ENCODE results near the gene SEMA3B.
"Not testable (repeated sequence)": the region's sequence is repeated elsewhere in the genome, so short reads cannot be mapped to it uniquely, and the experiment has no call there.

SEMA3B gene

DNA sequence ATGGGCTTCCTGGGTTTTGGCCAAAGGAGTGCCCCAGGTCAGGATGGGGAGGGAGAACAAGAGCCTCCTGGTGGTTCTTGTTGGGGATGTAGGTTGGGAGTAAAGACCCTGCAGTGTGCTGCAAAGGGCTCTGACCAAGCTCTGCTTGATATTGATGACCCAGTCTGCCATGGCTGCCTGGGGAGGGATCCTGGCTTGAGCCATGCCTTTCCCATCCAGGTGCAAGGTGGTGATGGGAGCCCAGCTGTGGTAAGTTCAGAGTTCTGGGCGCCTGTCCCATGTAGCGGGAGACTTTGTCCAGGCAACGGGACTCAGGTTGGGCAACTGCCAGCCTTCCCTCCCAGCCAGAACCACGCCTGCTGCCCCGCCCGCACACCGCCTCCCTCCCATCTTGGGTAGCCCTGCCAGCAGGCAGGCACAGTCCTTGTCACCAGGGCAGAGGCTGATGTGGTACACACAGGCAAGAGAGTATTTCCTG, 30.4 kb upstream of the SEMA3B start:
- DNase-seq = no peak

GRCh38 chr3:50239649-50240048, 29.3 kb upstream of the SEMA3B start:
- DNase-seq = no peak

DNA sequence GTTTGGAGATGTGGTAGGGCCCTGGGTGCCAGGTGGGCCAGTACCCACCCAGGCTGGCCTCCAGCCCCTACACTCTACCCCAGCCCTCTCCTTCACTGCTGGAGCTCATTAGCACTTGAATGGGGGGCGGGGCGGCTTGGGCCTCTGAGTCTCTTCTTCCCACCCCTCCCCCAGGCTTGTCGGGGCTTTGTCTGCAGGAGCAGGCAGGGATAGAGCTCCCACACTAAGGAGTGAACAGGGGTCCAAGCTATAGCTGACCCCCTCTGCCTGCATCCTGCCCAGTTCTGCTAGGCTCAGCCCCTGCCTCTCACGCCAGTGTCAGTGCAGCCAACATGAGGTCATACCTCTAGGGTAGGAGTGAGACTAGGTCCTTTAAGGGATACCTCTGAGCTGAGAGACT, 27.8 kb upstream of the SEMA3B start:
- DNase-seq = no peak

- DNase-seq = no peak
Measured at GRCh38 chr3:50241713-50242380, 27.1 kb upstream of the SEMA3B start.

- DNase-seq = no peak
Measured at GRCh38 chr3:50242381-50242770, 26.6 kb upstream of the SEMA3B start.

- no peak for DNase-seq
Measured at GRCh38 chr3:50242851-50243542, 25.9 kb upstream of the SEMA3B start.

DNA sequence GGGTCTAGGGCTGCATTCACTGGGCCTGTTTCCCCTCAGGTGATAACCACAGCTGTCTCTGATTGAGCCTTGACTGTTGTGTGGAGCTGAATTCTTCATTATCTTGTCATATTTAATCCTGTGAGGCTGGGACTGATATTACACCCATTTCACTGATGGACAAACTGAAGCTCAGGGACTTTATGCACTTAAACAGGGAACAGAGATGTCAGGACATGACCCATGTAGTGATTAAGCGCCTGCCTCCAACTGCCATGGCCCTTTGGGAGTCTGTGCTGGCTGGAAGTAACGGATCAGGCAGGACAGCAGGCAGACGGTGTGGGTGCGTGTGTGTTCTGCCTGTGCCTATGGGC, 25.4 kb upstream of the SEMA3B start:
- DNase-seq = no peak

DNA sequence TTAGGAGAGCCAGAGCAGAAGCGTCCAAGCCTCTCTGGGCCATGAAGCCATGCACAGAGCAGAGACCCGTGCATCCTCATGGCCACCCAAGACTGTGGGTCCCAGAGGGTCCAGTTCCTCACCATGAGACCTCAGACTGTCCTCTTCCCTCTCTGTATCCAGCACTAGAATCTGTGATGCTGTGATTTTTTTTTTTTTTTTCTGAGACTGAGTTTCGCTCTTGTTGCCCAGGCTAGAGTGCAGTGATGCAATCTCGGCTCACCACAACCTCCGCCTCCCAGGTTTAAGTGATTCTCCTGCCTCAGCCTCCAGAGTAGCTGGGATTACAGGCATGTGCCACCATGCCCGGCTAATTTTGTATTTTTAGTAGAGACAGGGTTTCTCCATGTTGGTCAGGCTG, 24.1 kb upstream of the SEMA3B start:
- not testable (repeated sequence) for DNase-seq

DNA sequence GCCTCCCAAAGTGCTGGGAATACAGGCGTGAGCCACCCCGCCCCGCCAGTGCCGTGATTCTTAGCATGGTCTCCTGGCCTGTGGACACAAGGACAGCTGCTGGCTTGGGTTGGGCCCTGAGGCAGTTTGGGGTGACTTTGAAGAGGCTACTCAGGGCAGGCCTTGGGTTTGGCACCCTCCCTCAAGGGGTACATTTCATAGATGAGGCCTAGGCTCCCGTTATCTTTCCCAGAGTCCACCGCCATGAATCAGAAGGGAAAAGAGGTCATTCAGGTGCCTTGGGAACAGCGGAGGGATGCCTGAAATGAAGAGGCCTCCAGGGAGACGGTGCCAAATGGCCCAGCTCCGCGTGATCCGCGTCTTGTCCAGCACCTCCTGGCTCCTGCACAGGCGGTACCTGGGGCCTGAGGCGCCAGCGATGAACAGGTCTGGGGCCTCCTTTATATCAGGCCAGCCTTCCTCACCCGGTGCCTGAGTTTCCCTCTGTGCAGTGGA, 23.6 kb upstream of the SEMA3B start:
- no peak for DNase-seq

DNA sequence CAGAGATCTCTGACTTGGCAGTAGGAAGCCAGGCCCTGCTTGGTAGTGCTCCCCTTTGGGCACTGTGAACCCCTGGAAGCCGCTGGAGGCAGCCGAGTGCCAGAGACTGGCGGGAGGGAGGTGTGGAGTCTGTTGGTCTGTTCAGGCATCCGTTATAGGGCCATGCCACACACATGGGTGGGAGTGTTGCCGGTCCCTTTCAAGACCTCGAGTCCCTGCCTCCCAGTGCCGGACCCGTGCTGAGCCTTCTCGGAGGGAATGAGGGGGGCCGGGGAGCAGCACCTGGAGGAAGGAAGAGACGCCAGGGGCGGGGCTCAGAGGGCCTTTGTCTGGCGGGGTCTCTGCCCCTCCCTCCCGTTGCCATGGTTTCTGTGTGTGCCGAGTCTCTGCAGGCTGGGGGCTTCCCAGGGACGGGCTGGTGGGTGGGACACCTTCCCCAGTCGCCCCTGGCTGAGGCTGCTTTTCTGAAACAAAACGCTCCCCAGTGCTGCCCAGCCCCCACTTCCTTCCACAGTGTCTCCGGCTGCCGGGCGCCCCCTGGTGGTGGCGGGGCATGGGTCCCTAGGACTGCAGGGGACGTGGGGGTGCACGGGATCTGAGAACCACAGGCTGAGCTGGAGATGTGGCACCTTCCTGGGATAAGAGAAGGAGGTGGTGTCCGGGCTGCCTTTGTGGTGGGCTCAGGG, 23.0 kb upstream of the SEMA3B start:
- DNase-seq = peak; percentile 89

GRCh38 chr3:50246517-50246954, 22.4 kb upstream of the SEMA3B start:
- DNase-seq = peak; percentile 68

- DNase-seq = no peak
Measured at GRCh38 chr3:50248387-50248786, 20.6 kb upstream of the SEMA3B start.

- DNase-seq = no peak
Measured at GRCh38 chr3:50249457-50249856, 19.5 kb upstream of the SEMA3B start.

DNA sequence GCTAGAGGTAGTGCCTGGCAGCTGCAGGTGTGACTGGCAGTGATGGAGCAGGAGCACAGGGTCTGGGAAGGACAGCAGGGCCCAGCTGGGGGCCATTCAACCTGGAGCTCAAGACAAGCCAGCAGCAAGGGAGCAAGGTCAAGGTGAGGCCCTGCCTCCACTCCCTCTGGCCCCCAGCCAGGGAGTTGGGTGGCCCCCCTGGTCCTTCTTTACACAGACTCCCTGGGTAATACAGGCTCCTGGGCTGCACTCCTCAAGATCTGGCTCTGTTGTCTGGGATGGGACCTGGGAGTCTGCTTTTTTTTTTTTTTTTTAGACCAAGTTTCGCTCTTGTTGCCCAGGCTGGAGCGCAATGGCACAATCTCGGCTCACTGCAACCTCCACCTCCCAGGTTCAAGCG, 18.4 kb upstream of the SEMA3B start:
- DNase-seq = no peak

GRCh38 chr3:50251220-50251619, 17.7 kb upstream of the SEMA3B start:
- no peak for DNase-seq

DNA sequence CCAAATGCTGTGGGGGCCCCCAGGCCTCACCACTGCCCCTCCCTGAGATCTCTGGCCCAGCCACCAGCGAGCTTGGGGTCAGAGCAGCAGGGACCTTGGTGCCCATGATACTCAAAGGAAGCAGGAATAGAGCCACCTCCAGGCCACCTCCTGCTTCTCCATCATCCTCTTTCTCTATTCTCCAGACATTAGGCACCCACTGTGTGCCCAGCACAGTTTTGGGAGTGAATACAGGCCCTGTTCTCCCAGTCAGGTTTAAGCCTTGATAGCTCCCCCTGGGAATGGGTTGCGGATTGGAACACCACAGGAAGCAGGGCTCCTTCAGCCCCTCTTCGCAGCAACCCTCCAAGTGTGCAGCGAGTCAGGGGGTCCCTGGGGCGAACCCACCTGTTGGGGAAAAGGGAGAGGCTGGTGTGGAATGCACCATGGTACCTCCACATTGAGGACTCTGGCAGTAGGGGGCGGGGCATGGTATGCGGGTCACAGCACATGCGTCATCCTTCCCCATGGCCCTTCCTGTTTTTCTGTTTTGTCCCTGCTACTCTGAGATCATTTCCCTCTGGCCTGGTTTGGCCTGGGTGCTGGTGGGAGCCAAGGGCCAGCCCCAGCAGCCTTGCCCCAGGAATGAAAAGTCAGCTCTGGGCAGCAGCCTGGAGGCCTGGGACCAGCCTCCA, 14.2 kb upstream of the SEMA3B start:
- no peak for DNase-seq

- no peak for DNase-seq
Measured at GRCh38 chr3:50255251-50255615, 13.7 kb upstream of the SEMA3B start.

GRCh38 chr3:50256978-50257890, 11.7 kb upstream of the SEMA3B start:
- DNase-seq = no peak

DNA sequence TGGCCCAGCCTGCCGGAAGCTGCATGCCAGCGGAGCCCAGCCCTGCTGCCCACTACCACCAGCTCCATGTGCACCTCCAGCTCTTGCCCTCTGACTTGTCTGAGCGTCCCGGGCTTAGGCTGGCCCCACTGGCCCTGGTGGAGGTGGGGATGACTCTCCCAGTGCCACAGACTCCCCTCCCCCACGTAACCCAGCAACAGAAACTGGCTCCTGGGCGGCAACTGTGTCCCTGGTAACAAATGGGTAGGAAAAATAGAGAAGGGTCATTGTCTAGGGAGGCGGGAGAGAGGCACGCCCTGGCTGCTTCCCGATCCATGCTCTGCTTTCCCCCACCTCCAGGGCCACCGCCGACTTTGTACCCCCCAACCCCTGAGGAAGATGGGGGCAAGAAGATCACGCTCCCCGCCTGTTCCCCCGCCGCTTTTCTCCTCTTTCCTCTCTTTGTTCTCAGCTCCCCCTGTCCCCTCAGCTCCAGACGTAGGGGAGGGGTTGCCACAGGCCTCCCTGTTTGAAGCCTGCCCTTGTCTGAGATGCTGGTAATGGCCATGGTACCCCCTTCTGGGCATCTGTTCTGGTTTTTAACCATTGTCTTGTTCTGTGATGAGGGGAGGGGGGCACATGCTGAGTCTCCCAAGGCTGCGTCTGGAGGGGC, 10.8 kb upstream of the SEMA3B start:
- no peak for DNase-seq

DNA sequence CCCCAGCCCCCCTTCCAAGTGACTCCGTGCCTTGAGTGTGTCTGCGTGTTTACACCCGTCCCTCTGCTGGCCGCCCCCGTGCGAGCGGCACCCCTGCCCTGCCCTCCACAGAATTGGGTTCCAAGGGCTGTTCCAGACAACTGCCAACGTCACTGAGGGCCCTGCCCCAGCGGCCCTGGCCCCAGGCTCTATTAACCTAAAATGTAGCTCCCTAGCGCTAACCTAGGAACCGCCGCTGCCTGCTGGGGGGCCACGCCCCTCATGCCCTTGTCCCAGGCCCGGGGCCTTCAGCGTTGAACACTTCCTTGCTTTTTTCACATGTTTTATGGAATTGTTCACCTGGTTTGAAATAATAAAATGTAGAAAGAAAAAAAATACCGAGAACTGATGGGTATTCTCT, 10.0 kb upstream of the SEMA3B start:
- no peak for DNase-seq

DNA sequence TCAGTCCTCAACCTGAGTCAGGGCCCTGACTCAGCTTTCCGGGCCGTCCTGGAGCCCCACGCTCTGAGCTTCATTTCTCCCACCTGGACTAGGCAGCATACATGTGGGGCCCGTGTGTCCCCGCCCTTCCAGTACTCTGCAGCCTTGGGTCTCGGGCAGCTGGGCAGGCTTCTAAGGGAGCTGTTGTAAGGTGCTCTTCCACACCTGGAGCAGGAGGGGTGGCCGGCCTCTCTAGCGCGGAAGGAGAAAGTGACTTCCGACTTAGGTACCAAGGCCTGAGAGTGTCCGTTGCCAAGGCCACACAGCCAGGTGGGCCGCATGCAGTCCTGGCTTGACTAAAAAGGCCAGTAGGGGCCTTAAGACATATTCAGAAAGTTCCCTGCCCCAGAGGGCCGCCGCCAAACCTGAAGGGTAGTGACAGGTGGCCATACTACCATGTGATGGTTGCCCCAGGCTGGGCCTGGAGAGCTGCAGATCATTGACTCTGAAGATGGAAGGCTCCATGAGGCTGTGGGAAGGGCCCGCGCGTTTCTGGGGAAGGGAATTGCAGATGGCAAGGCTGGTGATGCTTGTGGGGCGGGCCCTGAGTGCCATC, 9.4 kb upstream of the SEMA3B start:
- no peak for DNase-seq

All from activated effector memory CD4-positive, alpha-beta T cell treated with Interleukin-2 at 50 U/mL for 16 hours (primary cell).